ENCODE measurements around the gene TNPO3. TPM values are rescaled to one million over a fixed set of nuclear protein-coding genes. Genes with fewer than 3 reads are reported as not detected.
A peak's percentile ranks its signal among the peaks of the same experiment; 100 is the strongest.

The TNPO3 gene
- polyA plus RNA-seq, 1 of the 3 experiments (the other 2 are of a cell fraction) = 27.8 TPM

- no peaks in the 10 kb centered on the region for H3K36me3 ChIP-seq (replicated peaks in 1 of 2; ENCODE audit: control insufficient read depth in 1 of 2, insufficient read depth in 2 of 2, low read length in 1 of 2)
- no peaks in the 10 kb centered on the region for H3K79me2 ChIP-seq (ENCODE audit: insufficient read depth)
- WGBS (ENCODE audit: low lambda C conversion rate) = 66% methylated on average over 14 of the region's 14 CpGs
- no peaks in the 10 kb centered on the region for H3F3A ChIP-seq (replicated peaks; ENCODE audit: insufficient read depth)
- peak; percentile 25 for DNase-seq
- no peak overlapping the region for H3K27ac ChIP-seq (ENCODE audit: low read depth in 2 of 2, low read length in 1 of 2)
- no peaks in the 10 kb centered on the region for H3K9me3 ChIP-seq
- H3K9me2 ChIP-seq = no peaks in the 10 kb centered on the region
- no peak overlapping the region for H3K4me2 ChIP-seq
- H3K4me1 ChIP-seq (ENCODE audit: control insufficient read depth in 1 of 2, insufficient read depth in 2 of 2, low read depth in 1 of 2, low read length in 1 of 2) = peaks cover 0 to 5% of the 10 kb centered on the region in 2 experiments; a peak in 1 of 4 replicates
- no peak for TF ChIP-seq ZBTB33 (IDR thresholded peaks at IDR 0.05; ENCODE audit: borderline replicate concordance, low read depth)
- no peak for TF ChIP-seq RCOR1 (IDR thresholded peaks at IDR 0.05; ENCODE audit: low read length)
- no peak for TF ChIP-seq YY1 (IDR thresholded peaks at IDR 0.05; ENCODE audit: low read depth)
- no peak for TF ChIP-seq REST (IDR thresholded peaks at IDR 0.05; ENCODE audit: low read depth, low read length)
- TF ChIP-seq RFX5 (IDR thresholded peaks at IDR 0.05; ENCODE audit: low read length) = no peak
- no peak for TF ChIP-seq USF2 (IDR thresholded peaks at IDR 0.05; ENCODE audit: borderline replicate concordance, low read depth, low read length)
- no peak for TF ChIP-seq GATA2 (CRISPR knock-in tag; IDR thresholded peaks at IDR 0.05)
- no peak for TF ChIP-seq IRF3 (IDR thresholded peaks at IDR 0.05; ENCODE audit: low read depth, low read length)
- no peak for TF ChIP-seq SIN3A (IDR thresholded peaks at IDR 0.05; ENCODE audit: borderline replicate concordance, low read depth, low read length)
- TF ChIP-seq TCF12 (IDR thresholded peaks at IDR 0.05) = no peak
- no peak for TF ChIP-seq TEAD4 (IDR thresholded peaks at IDR 0.05; ENCODE audit: borderline replicate concordance, insufficient read depth)
- no peak for TF ChIP-seq FOSL2 (IDR thresholded peaks at IDR 0.05; ENCODE audit: borderline replicate concordance, low read depth)
- TF ChIP-seq MEF2A (IDR thresholded peaks at IDR 0.05; ENCODE audit: borderline replicate concordance, low read depth) = no peak
- no peak for TF ChIP-seq EP300 (IDR thresholded peaks at IDR 0.05; ENCODE audit: borderline replicate concordance in 1 of 2, low read depth in 1 of 2, low read length in 1 of 2)
- no peak for TF ChIP-seq FOXJ3 (CRISPR knock-in tag; IDR thresholded peaks at IDR 0.05)
- TF ChIP-seq PBX3 (IDR thresholded peaks at IDR 0.05) = no peak
- CTCF ChIA-PET = interaction anchor here (1.0 to 3.7 kb wide), 6 partner anchors 9 to 171 kb away, joined by 3 to 16 read pairs (median 6); no protein-coding TSS in a partner anchor
- POLR2A ChIA-PET = no interaction called here
- H3K27me3 ChIP-seq (ENCODE audit: insufficient read depth) = peaks cover 54% of the 10 kb centered on the region
- H3K9ac ChIP-seq = no peak overlapping the region
- no peak overlapping the region for H3K4me3 ChIP-seq (ENCODE audit: low read depth in 2 of 2, low read length in 1 of 2)
- H2AFZ ChIP-seq (ENCODE audit: low read depth) = no peak overlapping the region
- no peaks in the 10 kb centered on the region for H4K20me1 ChIP-seq (ENCODE audit: insufficient read depth)
These were observed 134.8 kb downstream of the TNPO3 start for GRCh38 chr7:128919881-128920799.

All from SK-N-SH (cell line).